RWPE1 (cell line): Measurements from ENCODE around the gene SEPTIN11.
A peak's percentile ranks its signal among the peaks of the same experiment; 100 is the strongest.

ENCODE experiments used
- CTCF ChIA-PET: fragments of 350-600 bp; sonication (Branson Sonifier 250); formaldehyde crosslinking; extraction: SDS; loops from one replicate; lab custom pipeline; 2021; lab: Yijun Ruan, JAX
- POLR2A ChIA-PET: fragments of 400-600 bp; formaldehyde crosslinking; extraction: SDS; loops from one replicate; lab custom pipeline; 2020; ENCODE audit warnings: antibody characterized with exemption; ENCODE audit not compliant: low non-redundant PET; lab: Yijun Ruan, JAX
- DNase-seq: peaks from one replicate; pipeline ENCODE4 v3.0.0; 2012; ENCODE audit warnings: low spot score
- H3K27ac ChIP-seq: fragments of 450-650 bp; 2 replicates; pipeline ENCODE4 v1.5.1; 2017
- TF ChIP-seq, protein P1 (sequence below): fragments of 450-650 bp; conservative IDR thresholded peaks from 2 replicates; pipeline ENCODE4 v1.5.1; 2017; ENCODE audit warnings: low read depth, mild to moderate bottlenecking

The SEPTIN11 gene

DNA sequence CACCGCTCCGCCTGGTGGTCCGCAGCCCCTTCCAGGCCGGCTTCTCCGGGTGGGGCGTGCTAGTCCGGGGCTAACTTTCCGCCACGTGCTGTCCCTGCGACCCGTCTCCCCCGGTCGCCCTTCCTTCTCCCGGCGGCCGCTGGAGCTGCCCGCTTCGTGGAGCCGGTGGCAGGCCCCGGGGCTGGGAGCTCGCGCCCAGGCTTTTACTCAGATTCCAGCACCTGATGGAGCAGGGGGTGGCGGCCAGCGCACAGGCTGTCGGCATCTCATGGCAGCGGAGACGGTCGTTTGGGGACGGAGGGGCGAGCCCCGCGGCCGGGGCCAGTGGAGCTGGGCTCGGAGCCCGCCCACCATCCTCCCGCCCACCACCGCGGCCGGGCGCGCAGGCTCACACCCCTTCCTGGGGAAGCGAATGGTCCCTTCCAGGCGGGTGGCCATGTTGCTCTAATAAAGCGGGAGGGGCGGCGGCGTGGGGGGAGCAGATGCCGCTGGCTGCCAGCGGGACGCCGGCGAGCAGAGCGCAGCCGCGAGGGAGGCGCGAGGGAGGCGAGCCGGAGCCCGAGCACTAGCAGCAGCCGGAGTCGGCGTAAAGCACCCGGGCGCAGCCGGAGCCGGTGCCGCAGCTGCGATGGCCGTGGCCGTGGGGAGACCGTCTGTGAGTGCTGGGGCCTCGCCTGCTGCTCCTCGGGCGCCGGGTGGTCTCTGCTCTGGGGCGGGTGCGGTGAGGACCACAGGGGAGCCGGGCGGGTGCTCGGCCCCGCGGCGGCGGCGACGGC lies at the start of gene SEPTIN11:
Gene SEPTIN11, plus strand, starts transcription at position 477 of the 776 bp plus-strand sequence. Its CDS starts 152 bp downstream, at position 629.
- TF ChIP-seq, protein P1, sequence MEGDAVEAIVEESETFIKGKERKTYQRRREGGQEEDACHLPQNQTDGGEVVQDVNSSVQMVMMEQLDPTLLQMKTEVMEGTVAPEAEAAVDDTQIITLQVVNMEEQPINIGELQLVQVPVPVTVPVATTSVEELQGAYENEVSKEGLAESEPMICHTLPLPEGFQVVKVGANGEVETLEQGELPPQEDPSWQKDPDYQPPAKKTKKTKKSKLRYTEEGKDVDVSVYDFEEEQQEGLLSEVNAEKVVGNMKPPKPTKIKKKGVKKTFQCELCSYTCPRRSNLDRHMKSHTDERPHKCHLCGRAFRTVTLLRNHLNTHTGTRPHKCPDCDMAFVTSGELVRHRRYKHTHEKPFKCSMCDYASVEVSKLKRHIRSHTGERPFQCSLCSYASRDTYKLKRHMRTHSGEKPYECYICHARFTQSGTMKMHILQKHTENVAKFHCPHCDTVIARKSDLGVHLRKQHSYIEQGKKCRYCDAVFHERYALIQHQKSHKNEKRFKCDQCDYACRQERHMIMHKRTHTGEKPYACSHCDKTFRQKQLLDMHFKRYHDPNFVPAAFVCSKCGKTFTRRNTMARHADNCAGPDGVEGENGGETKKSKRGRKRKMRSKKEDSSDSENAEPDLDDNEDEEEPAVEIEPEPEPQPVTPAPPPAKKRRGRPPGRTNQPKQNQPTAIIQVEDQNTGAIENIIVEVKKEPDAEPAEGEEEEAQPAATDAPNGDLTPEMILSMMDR, result no peak
- ChIA-PET POLR2A (interaction anchor here (0.7 kb wide), 2 partner anchors 138 to 196 kb away, joined by 3 read pairs; no protein-coding TSS in a partner anchor), CTCF (interaction anchor here (0.7 to 1.1 kb wide), 2 partner anchors 15 to 83 kb away, joined by 3 to 4 read pairs; no protein-coding TSS in a partner anchor)
- peak within 1 kb of the TSS; percentile 83 for H3K27ac ChIP-seq
- DNase-seq, result peak; percentile 91

- H3K27ac ChIP-seq, result no peak overlapping the region
- no peak for DNase-seq
- TF ChIP-seq, protein P1, result no peak
- ChIA-PET CTCF (no interaction called here), POLR2A (no interaction called here)
Measured at GRCh38 chr4:76902233-76902890, 47.2 kb upstream of the SEPTIN11 start.

DNA sequence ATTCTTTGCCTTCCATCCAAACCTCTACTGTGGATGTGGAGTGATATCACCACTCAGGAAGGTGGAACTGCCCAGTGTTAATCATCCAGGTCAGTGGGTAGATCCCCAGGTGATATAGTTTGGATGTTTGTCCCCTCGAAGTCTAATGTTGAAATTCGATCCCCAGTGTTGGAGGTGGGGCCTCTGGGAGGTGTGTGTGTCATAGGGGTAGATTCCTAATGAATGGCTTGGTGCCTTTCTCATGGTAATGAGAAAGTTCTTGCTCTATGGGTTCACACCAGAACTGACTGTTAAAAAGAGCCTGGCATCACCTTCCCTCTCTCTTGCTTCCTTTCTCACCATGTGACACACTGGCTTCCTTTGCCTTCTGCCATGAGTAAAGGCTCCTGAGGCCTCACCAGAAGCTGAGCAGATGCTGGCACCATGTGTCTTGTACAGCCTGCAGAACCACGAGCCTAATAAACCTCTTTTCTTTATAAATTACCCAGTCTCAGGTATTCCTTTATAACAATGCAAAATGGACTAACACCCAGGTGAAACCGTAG lies 44.8 kb upstream of the SEPTIN11 start:
- no peak for DNase-seq
- H3K27ac ChIP-seq, result no peak overlapping the region
- POLR2A ChIA-PET, result no interaction called here
- CTCF ChIA-PET, result no interaction called here
- TF ChIP-seq, protein P1, result no peak

GRCh38 chr4:76905521-76905920 lies 44.0 kb upstream of the SEPTIN11 start:
- H3K27ac ChIP-seq, result no peak overlapping the region
- no peak for DNase-seq
- CTCF ChIA-PET, result no interaction called here
- POLR2A ChIA-PET, result no interaction called here
- TF ChIP-seq, protein P1, result no peak

GRCh38 chr4:76909711-76910110 lies 39.8 kb upstream of the SEPTIN11 start:
- ChIA-PET CTCF (no interaction called here), POLR2A (no interaction called here)
- H3K27ac ChIP-seq, result no peak overlapping the region
- TF ChIP-seq, protein P1, result no peak
- DNase-seq, result no peak

DNA sequence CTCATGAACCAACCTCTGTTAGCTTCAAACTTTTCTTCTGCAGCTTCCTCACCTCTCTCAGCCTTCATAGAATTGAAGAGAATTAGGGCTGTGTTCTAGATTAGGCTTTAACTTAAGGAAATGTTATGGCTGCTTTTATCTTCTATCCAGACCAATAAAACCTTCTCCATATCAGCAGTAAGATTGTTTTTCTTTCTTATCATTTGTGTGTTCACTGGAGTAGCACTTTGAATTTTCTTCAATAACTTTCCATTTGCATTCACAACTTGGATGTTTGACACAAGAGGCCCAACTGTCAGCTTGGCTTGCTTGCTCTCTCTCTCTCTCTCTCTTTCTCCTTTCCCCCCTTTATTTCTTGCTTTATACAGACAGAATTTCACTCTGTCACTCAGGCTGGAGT lies 28.8 kb upstream of the SEPTIN11 start:
- POLR2A ChIA-PET, result no interaction called here

More for the DNA sequence above, 28.8 kb upstream of the SEPTIN11 start:
- no peak for DNase-seq
- no peak overlapping the region for H3K27ac ChIP-seq
- CTCF ChIA-PET, result interaction anchor here (0.6 to 0.7 kb wide), 2 partner anchors 55 to 941 kb away, joined by 3 to 4 read pairs; no protein-coding TSS in a partner anchor
- TF ChIP-seq, protein P1, result no peak
